HFFc6 (cell line): Measurements from ENCODE around the gene ABCG1. TPM values are rescaled to one million over a fixed set of nuclear protein-coding genes. Genes with fewer than 3 reads are reported as not detected.

Experiments
- DNase-seq: peaks from one replicate; pipeline ENCODE4 v3.0.0-alpha.2; 2018
- H3K27ac Mint-ChIP-seq: 2 replicates; pipeline ENCODE4 v1.8.0; 2020; ENCODE audit warnings: mild to moderate bottlenecking, mixed read lengths
- H3K27me3 Mint-ChIP-seq: 2 replicates; pipeline ENCODE4 v1.8.0; 2021; ENCODE audit warnings: mild to moderate bottlenecking, moderate library complexity, mixed read lengths; ENCODE audit not compliant: insufficient read depth
- H3K36me3 Mint-ChIP-seq: 2 replicates; pipeline ENCODE4 v1.8.0; 2021; ENCODE audit warnings: low read depth, mixed read lengths
- H3K4me1 Mint-ChIP-seq: 2 replicates; pipeline ENCODE4 v1.8.0; 2020; ENCODE audit warnings: low read depth, mixed read lengths
- H3K4me3 Mint-ChIP-seq: 2 replicates; pipeline ENCODE4 v1.8.0; 2020; ENCODE audit warnings: mild to moderate bottlenecking, moderate library complexity, mixed read lengths
- H3K9me3 Mint-ChIP-seq: 2 replicates; pipeline ENCODE4 v1.8.0; 2020; ENCODE audit warnings: mild to moderate bottlenecking, mixed read lengths
- CTCF ChIP-seq: fragments of 200-600 bp; sonication (generic); IDR thresholded peaks from 2 replicates; pipeline ENCODE4 v1.5.0; 2021; ENCODE audit warnings: antibody characterized with exemption, mild to moderate bottlenecking
- total RNA-seq, 6 experiments: library from RNA; stranded (reverse); fragmentation: NEBNext Ultra II Directional; extraction: Animal tissue kit (Norgen Biotek cat#: 25700); gene quantifications; 2 replicates in 1 of 6; 3 replicates in 5 of 6; pipeline ENCODE4 v1.2.3, GENCODE V29; 2021

Gene ABCG1
- total RNA-seq, 6 experiments from 2014 or later: not detected

- H3K27ac Mint-ChIP-seq: no peak overlapping the region
- peaks cover 12% of the 10 kb centered on the region; the same call in 1 of the 2 replicates for H3K36me3 Mint-ChIP-seq
- H3K27me3 Mint-ChIP-seq: no peaks in the 10 kb centered on the region
- TF ChIP-seq CTCF: no peak
- H3K4me3 Mint-ChIP-seq: no peak overlapping the region
- H3K9me3 Mint-ChIP-seq: peaks cover 56% of the 10 kb centered on the region
- DNase-seq: no peak
- H3K4me1 Mint-ChIP-seq: no peaks in the 10 kb centered on the region
Measured at GRCh38 chr21:42346441-42346840, 127.5 kb downstream of the ABCG1 start.

Other genes starting within 250 kb of the ABCG1 start
- 10 to 100 TPM; 16.6 to 19.5 (median 18.9) TPM for gene ZBTB21, start 208.8 kb upstream of the ABCG1 start, total RNA-seq
- not detected for gene UMODL1, start 147.8 kb upstream of the ABCG1 start, total RNA-seq
- gene TFF3, start 96.3 kb downstream of the ABCG1 start, total RNA-seq: not detected
- gene TFF2, start 131.9 kb downstream of the ABCG1 start, total RNA-seq: not detected
- not detected for gene TFF1, start 147.4 kb downstream of the ABCG1 start, total RNA-seq
- gene TMPRSS3, start 176.9 kb downstream of the ABCG1 start, total RNA-seq: not detected
- not detected for gene UBASH3A, start 184.8 kb downstream of the ABCG1 start, total RNA-seq